Measurements from ENCODE around the gene ROBO4. TPM values are rescaled to one million over a fixed set of nuclear protein-coding genes. Genes with fewer than 3 reads are reported as not detected.

The ROBO4 gene
- total RNA-seq, 2 donors from 2014 or later, result not detected

- no peaks in the 10 kb centered on the region for H3K9me3 ChIP-seq (ENCODE audit: control insufficient read depth, low read length, poor library complexity, severe bottlenecking)
- H3K27me3 Mint-ChIP-seq, result peaks cover 38% of the 10 kb centered on the region
- H3K4me3 Mint-ChIP-seq, result no peak overlapping the region
- H3K4me1 Mint-ChIP-seq, result peaks cover 2% of the 10 kb centered on the region
- H3K36me3 Mint-ChIP-seq (ENCODE audit: low read depth), result peaks cover 4% of the 10 kb centered on the region
- DNase-seq (no peak), ATAC-seq (no peak)
- H3K27ac Mint-ChIP-seq, result no peak overlapping the region
These were observed 6.2 kb downstream of the ROBO4 start for GRCh38 chr11:124891373-124891861.

- no peaks in the 10 kb centered on the region for H3K9me3 ChIP-seq (ENCODE audit: control insufficient read depth, low read length, poor library complexity, severe bottlenecking)
These were observed 6.8 kb downstream of the ROBO4 start for GRCh38 chr11:124890683-124891372.

GRCh38 chr11:124890151-124890550 is 7.5 kb downstream of the ROBO4 start:
- H3K9me3 ChIP-seq (ENCODE audit: control insufficient read depth, low read length, poor library complexity, severe bottlenecking), result no peaks in the 10 kb centered on the region
- Mint-ChIP-seq H3K36me3 (ENCODE audit: low read depth) (peaks cover 4% of the 10 kb centered on the region), H3K4me3 (no peak overlapping the region), H3K27ac (no peak overlapping the region), H3K27me3 (peaks cover 50% of the 10 kb centered on the region), H3K4me1 (peaks cover 2% of the 10 kb centered on the region)
- ATAC-seq, result no peak
- DNase-seq, result no peak

More at GRCh38 chr11:124890683-124891372, 6.8 kb downstream of the ROBO4 start:
- Mint-ChIP-seq H3K27me3 (peaks cover 44% of the 10 kb centered on the region), H3K36me3 (ENCODE audit: low read depth) (peaks cover 4% of the 10 kb centered on the region), H3K4me1 (peaks cover 2% of the 10 kb centered on the region), H3K27ac (no peak overlapping the region), H3K4me3 (no peak overlapping the region)
- DNase-seq (no peak), ATAC-seq (no peak)

- H3K27ac Mint-ChIP-seq, result no peak overlapping the region
These were observed 8.2 kb downstream of the ROBO4 start for GRCh38 chr11:124889191-124890091.

GRCh38 chr11:124887667-124888013 is 10.0 kb downstream of the ROBO4 start:
- Mint-ChIP-seq H3K27ac (no peak overlapping the region), H3K27me3 (peaks cover 47% of the 10 kb centered on the region), H3K4me1 (peaks cover 2% of the 10 kb centered on the region), H3K4me3 (no peak overlapping the region), H3K36me3 (ENCODE audit: low read depth) (peaks cover 4% of the 10 kb centered on the region)
- ATAC-seq (no peak), DNase-seq (no peak)
- no peaks in the 10 kb centered on the region for H3K9me3 ChIP-seq (ENCODE audit: control insufficient read depth, low read length, poor library complexity, severe bottlenecking)

More at GRCh38 chr11:124889191-124890091, 8.2 kb downstream of the ROBO4 start:
- Mint-ChIP-seq H3K27me3 (peaks cover 53% of the 10 kb centered on the region), H3K4me3 (no peak overlapping the region), H3K36me3 (ENCODE audit: low read depth) (peaks cover 4% of the 10 kb centered on the region), H3K4me1 (peaks cover 2% of the 10 kb centered on the region)
- DNase-seq, result no peak
- ATAC-seq, result no peak
- H3K9me3 ChIP-seq (ENCODE audit: control insufficient read depth, low read length, poor library complexity, severe bottlenecking), result no peaks in the 10 kb centered on the region

- ATAC-seq, result no peak
- H3K36me3 Mint-ChIP-seq (ENCODE audit: low read depth), result peaks cover 4% of the 10 kb centered on the region
- peaks cover 42% of the 10 kb centered on the region for H3K27me3 Mint-ChIP-seq
- H3K27ac Mint-ChIP-seq, result no peak overlapping the region
- no peak for DNase-seq
- no peaks in the 10 kb centered on the region for H3K9me3 ChIP-seq (ENCODE audit: control insufficient read depth, low read length, poor library complexity, severe bottlenecking)
- H3K4me3 Mint-ChIP-seq, result no peak overlapping the region
- peaks cover 2% of the 10 kb centered on the region for H3K4me1 Mint-ChIP-seq
These were observed 10.5 kb downstream of the ROBO4 start for GRCh38 chr11:124886978-124887666.

GRCh38 chr11:124886476-124886875 is 11.2 kb downstream of the ROBO4 start:
- H3K36me3 Mint-ChIP-seq (ENCODE audit: low read depth), result peaks cover 4% of the 10 kb centered on the region
- no peak overlapping the region for H3K27ac Mint-ChIP-seq
- DNase-seq, result no peak
- H3K4me1 Mint-ChIP-seq, result peaks cover 2% of the 10 kb centered on the region
- no peaks in the 10 kb centered on the region for H3K9me3 ChIP-seq (ENCODE audit: control insufficient read depth, low read length, poor library complexity, severe bottlenecking)
- H3K4me3 Mint-ChIP-seq, result no peak overlapping the region
- no peak for ATAC-seq
- peaks cover 42% of the 10 kb centered on the region for H3K27me3 Mint-ChIP-seq

- peaks cover 37% of the 10 kb centered on the region for H3K27me3 Mint-ChIP-seq
- peaks cover 4% of the 10 kb centered on the region for H3K4me1 Mint-ChIP-seq
- H3K36me3 Mint-ChIP-seq (ENCODE audit: low read depth), result peaks cover 4% of the 10 kb centered on the region
- no peak overlapping the region for H3K27ac Mint-ChIP-seq
- DNase-seq (no peak), ATAC-seq (no peak)
- no peaks in the 10 kb centered on the region for H3K9me3 ChIP-seq (ENCODE audit: control insufficient read depth, low read length, poor library complexity, severe bottlenecking)
- H3K4me3 Mint-ChIP-seq, result no peak overlapping the region
These were observed 12.7 kb downstream of the ROBO4 start for GRCh38 chr11:124884869-124885479.

- no peak for DNase-seq
- Mint-ChIP-seq H3K36me3 (ENCODE audit: low read depth) (peaks cover 4% of the 10 kb centered on the region), H3K27me3 (peaks cover 37% of the 10 kb centered on the region), H3K27ac (no peak overlapping the region), H3K4me3 (no peak overlapping the region), H3K4me1 (peaks cover 4% of the 10 kb centered on the region)
- ATAC-seq, result no peak
- no peaks in the 10 kb centered on the region for H3K9me3 ChIP-seq (ENCODE audit: control insufficient read depth, low read length, poor library complexity, severe bottlenecking)
These were observed 13.3 kb downstream of the ROBO4 start for GRCh38 chr11:124884340-124884739.

GRCh38 chr11:124882339-124883071 is 15.2 kb downstream of the ROBO4 start:
- Mint-ChIP-seq H3K36me3 (ENCODE audit: low read depth) (no peaks in the 10 kb centered on the region), H3K4me3 (no peak overlapping the region), H3K4me1 (peaks cover 9% of the 10 kb centered on the region), H3K27ac (no peak overlapping the region), H3K27me3 (peaks cover 27% of the 10 kb centered on the region)
- DNase-seq, result no peak
- no peak for ATAC-seq
- no peaks in the 10 kb centered on the region for H3K9me3 ChIP-seq (ENCODE audit: control insufficient read depth, low read length, poor library complexity, severe bottlenecking)

GRCh38 chr11:124880958-124881357 is 16.7 kb downstream of the ROBO4 start:
- Mint-ChIP-seq H3K27ac (no peak overlapping the region), H3K4me1 (peaks cover 9% of the 10 kb centered on the region), H3K27me3 (peaks cover 16% of the 10 kb centered on the region), H3K36me3 (ENCODE audit: low read depth) (peaks cover 2% of the 10 kb centered on the region), H3K4me3 (no peak overlapping the region)
- ATAC-seq, result no peak
- H3K9me3 ChIP-seq (ENCODE audit: control insufficient read depth, low read length, poor library complexity, severe bottlenecking), result no peaks in the 10 kb centered on the region
- DNase-seq, result no peak

GRCh38 chr11:124880290-124880611 is 17.4 kb downstream of the ROBO4 start:
- no peak overlapping the region for H3K4me3 Mint-ChIP-seq
- H3K9me3 ChIP-seq (ENCODE audit: control insufficient read depth, low read length, poor library complexity, severe bottlenecking), result no peaks in the 10 kb centered on the region
- H3K27ac Mint-ChIP-seq, result no peak overlapping the region
- DNase-seq (no peak), ATAC-seq (no peak)
- peaks cover 13% of the 10 kb centered on the region for H3K27me3 Mint-ChIP-seq
- peaks cover 11% of the 10 kb centered on the region for H3K4me1 Mint-ChIP-seq
- peaks cover 2% of the 10 kb centered on the region for H3K36me3 Mint-ChIP-seq (ENCODE audit: low read depth)
